Stimulated activated CD4-positive, alpha-beta T cell treated with anti-CD3 and anti-CD28 coated beads, TNF-alpha, amount 100 ng/mL, for 48 hours (primary cell): ENCODE measurements around the gene KLHL28.
"Not testable (repeated sequence)": the region's sequence is repeated elsewhere in the genome, so short reads cannot be mapped to it uniquely, and the experiment has no call there.

Experiments
- DNase-seq, 3 donors: peaks; one replicate each; pipeline ENCODE4 v3.0.0-alpha.2; 2020; ENCODE audit warnings: low read depth in 3 of 3

KLHL28 gene

GRCh38 chr14:44897041-44897844, 64.5 kb downstream of the KLHL28 start:
- peak; percentile 97 to 98 (median 97) for DNase-seq

- no peak for DNase-seq
These were observed 65.3 kb downstream of the KLHL28 start for GRCh38 chr14:44896275-44897040.

GRCh38 chr14:44895716-44896115, 66.0 kb downstream of the KLHL28 start:
- no peak for DNase-seq

GRCh38 chr14:44893535-44893934, 68.2 kb downstream of the KLHL28 start:
- no peak for DNase-seq

- not testable (repeated sequence) for DNase-seq
These were observed 69.9 kb downstream of the KLHL28 start for GRCh38 chr14:44891726-44892372.

GRCh38 chr14:44889595-44890471, 71.9 kb downstream of the KLHL28 start:
- no peak for DNase-seq

GRCh38 chr14:44887596-44887955, 74.2 kb downstream of the KLHL28 start:
- no peak for DNase-seq

GRCh38 chr14:44886860-44887595, 74.7 kb downstream of the KLHL28 start:
- DNase-seq = no peak

- no peak for DNase-seq
These were observed 81.0 kb downstream of the KLHL28 start for GRCh38 chr14:44880791-44881190.
